ENCODE results near the gene ARHGAP19.

DNA sequence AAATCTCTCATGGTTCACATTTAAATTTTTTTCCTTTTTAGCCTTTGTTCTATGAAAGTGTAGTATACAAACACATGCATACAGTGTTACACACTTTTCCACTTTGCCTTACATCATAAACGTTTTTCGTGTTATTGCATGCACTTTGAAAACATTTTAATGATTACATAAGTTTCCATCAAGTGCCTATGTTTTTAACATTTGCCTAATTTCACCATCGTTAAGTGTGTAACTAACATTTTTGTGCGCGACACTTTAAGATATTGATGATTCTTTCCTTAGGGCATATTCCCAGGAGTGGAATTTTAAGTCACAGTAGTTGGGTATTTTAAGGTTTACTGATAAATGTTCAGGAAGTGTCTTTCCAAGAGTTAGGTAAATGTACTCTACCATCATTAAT lies 43.6 kb upstream of the ARHGAP19 start:
- TF ChIP-seq, protein P1, sequence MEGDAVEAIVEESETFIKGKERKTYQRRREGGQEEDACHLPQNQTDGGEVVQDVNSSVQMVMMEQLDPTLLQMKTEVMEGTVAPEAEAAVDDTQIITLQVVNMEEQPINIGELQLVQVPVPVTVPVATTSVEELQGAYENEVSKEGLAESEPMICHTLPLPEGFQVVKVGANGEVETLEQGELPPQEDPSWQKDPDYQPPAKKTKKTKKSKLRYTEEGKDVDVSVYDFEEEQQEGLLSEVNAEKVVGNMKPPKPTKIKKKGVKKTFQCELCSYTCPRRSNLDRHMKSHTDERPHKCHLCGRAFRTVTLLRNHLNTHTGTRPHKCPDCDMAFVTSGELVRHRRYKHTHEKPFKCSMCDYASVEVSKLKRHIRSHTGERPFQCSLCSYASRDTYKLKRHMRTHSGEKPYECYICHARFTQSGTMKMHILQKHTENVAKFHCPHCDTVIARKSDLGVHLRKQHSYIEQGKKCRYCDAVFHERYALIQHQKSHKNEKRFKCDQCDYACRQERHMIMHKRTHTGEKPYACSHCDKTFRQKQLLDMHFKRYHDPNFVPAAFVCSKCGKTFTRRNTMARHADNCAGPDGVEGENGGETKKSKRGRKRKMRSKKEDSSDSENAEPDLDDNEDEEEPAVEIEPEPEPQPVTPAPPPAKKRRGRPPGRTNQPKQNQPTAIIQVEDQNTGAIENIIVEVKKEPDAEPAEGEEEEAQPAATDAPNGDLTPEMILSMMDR (IDR thresholded peaks at IDR 0.05), result no peak
- TF ChIP-seq POLR2A (IDR thresholded peaks at IDR 0.05) (no peak), POLR2AphosphoS5 (IDR thresholded peaks at IDR 0.05) (no peak), EP300 (IDR thresholded peaks at IDR 0.05) (no peak)
